ENCODE results near the gene SIMC1.

Gene SIMC1

GRCh38 chr5:176317534-176318374, 79.5 kb downstream of the SIMC1 start:
- no peak for DNase-seq

GRCh38 chr5:176319827-176320554, 81.8 kb downstream of the SIMC1 start:
- no peak for DNase-seq

GRCh38 chr5:176320577-176320976, 82.4 kb downstream of the SIMC1 start:
- no peak for DNase-seq

GRCh38 chr5:176334031-176334770, 96.0 kb downstream of the SIMC1 start:
- DNase-seq, result no peak

- no peak for DNase-seq
Observed at GRCh38 chr5:176337913-176338312, 99.7 kb downstream of the SIMC1 start.

GRCh38 chr5:176339304-176339703, 101.1 kb downstream of the SIMC1 start:
- DNase-seq, result no peak

- DNase-seq, result no peak
Observed at GRCh38 chr5:176341325-176342157, 103.3 kb downstream of the SIMC1 start.

GRCh38 chr5:176342158-176342483, 103.9 kb downstream of the SIMC1 start:
- DNase-seq, result no peak

- DNase-seq, result no peak
Observed at GRCh38 chr5:176342766-176343458, 104.7 kb downstream of the SIMC1 start.

GRCh38 chr5:176350416-176350815, 112.2 kb downstream of the SIMC1 start:
- no peak for DNase-seq

- no peak for DNase-seq
Observed at GRCh38 chr5:176352116-176352878, 114.1 kb downstream of the SIMC1 start.

GRCh38 chr5:176353533-176353932, 115.3 kb downstream of the SIMC1 start:
- DNase-seq, result no peak

GRCh38 chr5:176355400-176356178, 117.4 kb downstream of the SIMC1 start:
- no peak for DNase-seq

- no peak for DNase-seq
Observed at GRCh38 chr5:176356179-176356566, 117.9 kb downstream of the SIMC1 start.

- no peak for DNase-seq
Observed at GRCh38 chr5:176359658-176360057, 121.4 kb downstream of the SIMC1 start.

GRCh38 chr5:176360894-176361436, 122.7 kb downstream of the SIMC1 start:
- DNase-seq, result no peak

GRCh38 chr5:176361437-176362232, 123.4 kb downstream of the SIMC1 start, which contains the start of gene KIAA1191:
KIAA1191 (minus strand) TSS chr5:176361764; CDS start chr5:176359508, 2,256 bp downstream.
- DNase-seq, result peak; percentile 93

- no peak for DNase-seq
Observed at GRCh38 chr5:176362233-176362490, 123.9 kb downstream of the SIMC1 start.

GRCh38 chr5:176364765-176365350, 126.6 kb downstream of the SIMC1 start:
- DNase-seq, result no peak

Measured in stimulated activated CD4-positive, alpha-beta T cell treated with anti-CD3 and anti-CD28 coated beads, Interleukin-1b, Interleukin-23, amount 100 ng/mL, for 48 hours (primary cell).